CD4-positive, alpha-beta T cell (primary cell): ENCODE data around the gene ACBD6. TPM values are rescaled to one million over a fixed set of nuclear protein-coding genes. Genes with fewer than 3 reads are reported as not detected.

Experiments used
- ATAC-seq: fragments of 200-7000 bp; cut with Tn5 transposase; one replicate; pipeline ENCODE4 v1.10.0; 2022; ENCODE audit warnings: mild to moderate bottlenecking; ENCODE audit not compliant: poor library complexity
- CTCF ChIA-PET: fragments of 350-600 bp; sonication (Branson Sonifier 250); formaldehyde crosslinking; loops from one replicate; lab custom pipeline; 2021; ENCODE audit warnings: antibody characterized with exemption, inconsistent platforms; lab: Charles Lee
- POLR2A ChIA-PET: fragments of 350-600 bp; sonication (Branson Sonifier 250); formaldehyde crosslinking; loops from one replicate; lab custom pipeline; 2021; ENCODE audit warnings: antibody characterized with exemption, inconsistent platforms; lab: Charles Lee
- DNase-seq, 14 experiments: peaks; one replicate each; pipeline ENCODE4 v3.0.0-alpha.2; 2013 to 2020; ENCODE audit warnings: mixed read lengths in 2 of 14
- H3K27ac ChIP-seq, 2 donors: one replicate each; pipeline versions ENCODE4 v1.5.1 to v1.7.0; 2013; ENCODE audit warnings: low read length in 2 of 2, low read depth in 1 of 2, mild to moderate bottlenecking in 1 of 2
- H3K27me3 ChIP-seq, 2 experiments: 1 replicate in 1 of 2; 2 replicates in 1 of 2; pipeline versions ENCODE4 v1.6.1 to v1.7.0; 2013; ENCODE audit warnings: low read length in 2 of 2, control low read depth in 1 of 2, mild to moderate bottlenecking in 1 of 2, moderate library complexity in 1 of 2; ENCODE audit not compliant: insufficient read depth in 2 of 2, control insufficient read depth in 1 of 2
- H3K36me3 ChIP-seq: one replicate; pipeline ENCODE4 v1.6.1; 2013; ENCODE audit warnings: low read length, control low read depth; ENCODE audit not compliant: insufficient read depth
- H3K4me1 ChIP-seq: one replicate; pipeline ENCODE4 v1.6.1; 2013; ENCODE audit warnings: low read length, control low read depth; ENCODE audit not compliant: insufficient read depth
- H3K4me3 ChIP-seq: one replicate; pipeline ENCODE4 v1.5.1; 2013; ENCODE audit warnings: mild to moderate bottlenecking, low read length, moderate library complexity
- H3K9me3 ChIP-seq, 2 experiments: 1 replicate in 1 of 2; 2 replicates in 1 of 2; pipeline versions ENCODE4 v1.6.1 to v1.7.0; 2013; ENCODE audit warnings: low read length in 2 of 2, mild to moderate bottlenecking in 2 of 2, control low read depth in 1 of 2, moderate library complexity in 1 of 2; ENCODE audit not compliant: control insufficient read depth in 1 of 2, insufficient read depth in 1 of 2
- H3K27ac Mint-ChIP-seq: one replicate; pipeline ENCODE4 v1.8.0; 2020; ENCODE audit warnings: mixed read lengths
- H3K27me3 Mint-ChIP-seq: one replicate; pipeline ENCODE4 v1.8.0; 2021; ENCODE audit warnings: mixed read lengths
- H3K36me3 Mint-ChIP-seq: one replicate; pipeline ENCODE4 v1.8.0; 2021; ENCODE audit warnings: low read depth, mixed read lengths
- H3K4me1 Mint-ChIP-seq: one replicate; pipeline ENCODE4 v1.8.0; 2021; ENCODE audit warnings: low read depth, mixed read lengths
- H3K4me3 Mint-ChIP-seq: one replicate; pipeline ENCODE4 v1.8.0; 2020; ENCODE audit warnings: mild to moderate bottlenecking, mixed read lengths
- H3K9me3 Mint-ChIP-seq: one replicate; pipeline ENCODE4 v1.8.0; 2020; ENCODE audit warnings: mixed read lengths
- CTCF ChIP-seq: fragments of 200-600 bp; IDR thresholded peaks from one replicate; pipeline ENCODE4 v1.8.0; 2022; ENCODE audit warnings: antibody characterized with exemption, mild to moderate bottlenecking
- intact Hi-C, 2 experiments: fragments of 100-400 bp; cut with DNase I in 1 of 2; cut with micrococcal nuclease in 1 of 2; formaldehyde crosslinking; loops; one replicate each; pipeline versions ENCODE4 v1.15.1 to v1.9.0; 2023 to 2025; cut with DNase I, micrococcal nuclease
- total RNA-seq, 174 experiments: library from RNA in 2 of 174; stranded (reverse) in 2 of 174; gene quantifications; one replicate each; pipeline ENCODE4 v1.2.3 and lab custom pipeline; 2021 to 2026

Gene ACBD6
- total RNA-seq, 2 experiments from 2014 or later = 28.2 to 28.8 TPM

DNA sequence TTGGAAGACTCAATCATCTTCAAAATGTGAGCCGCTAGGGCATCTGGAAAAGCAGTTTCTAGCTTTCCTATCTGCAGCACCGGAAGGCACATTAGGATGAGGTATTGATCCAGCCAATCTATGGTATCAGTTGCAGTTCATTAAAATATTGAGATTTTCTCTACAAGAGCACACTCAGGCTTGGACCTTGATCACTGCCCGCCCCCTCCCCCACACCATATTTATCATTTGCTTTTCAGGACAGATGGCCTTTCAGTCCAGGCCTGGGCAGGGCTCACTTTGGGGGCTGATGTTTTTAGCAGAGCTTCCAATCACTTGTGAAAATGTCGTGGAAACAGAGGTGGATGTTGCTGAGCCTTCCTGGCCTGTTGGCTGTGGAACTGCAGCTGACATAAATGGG, 254.8 kb downstream of the ACBD6 start:
- no peaks in the 10 kb centered on the region for H3K36me3 Mint-ChIP-seq
- no peak for DNase-seq

DNA sequence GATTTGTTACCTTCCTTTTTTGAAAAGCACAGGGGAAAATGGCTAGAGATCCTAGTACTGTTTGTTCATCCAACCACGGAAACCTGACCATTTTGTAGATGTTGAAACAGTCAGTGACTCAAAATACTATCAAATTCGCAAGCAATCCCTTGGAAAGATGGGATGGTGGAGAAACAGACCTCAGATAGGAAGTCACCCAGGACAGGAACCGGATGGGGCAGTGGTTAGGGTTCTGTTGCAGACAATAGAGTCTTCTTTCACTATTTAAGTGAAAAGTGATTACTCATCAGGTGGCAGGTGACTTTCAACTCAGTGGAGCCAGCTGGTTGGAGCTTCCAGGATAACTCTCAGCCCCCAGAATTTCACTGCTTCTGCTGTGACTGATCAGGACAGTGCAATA, 255.3 kb downstream of the ACBD6 start:
- ChIA-PET POLR2A (no interaction called here), CTCF (no interaction called here)
- ATAC-seq = no peak
- no peak for DNase-seq
- intact Hi-C loops = no loop called here
- TF ChIP-seq CTCF = no peak
- Histone ChIP-seq H3K4me1 (no peaks in the 10 kb centered on the region), H3K9me3 (no peaks in the 10 kb centered on the region), H3K36me3 (no peaks in the 10 kb centered on the region), H3K27ac (no peak overlapping the region), H3K27me3 (peaks cover 11 to 12% of the 10 kb centered on the region in 2 experiments), H3K4me3 (no peak overlapping the region)
- H3K4me1 Mint-ChIP-seq = no peaks in the 10 kb centered on the region
- H3K27me3 Mint-ChIP-seq = peaks cover 72% of the 10 kb centered on the region
- H3K4me3 Mint-ChIP-seq = no peak overlapping the region
- H3K27ac Mint-ChIP-seq = no peak overlapping the region
- no peaks in the 10 kb centered on the region for H3K9me3 Mint-ChIP-seq
- no peaks in the 10 kb centered on the region for H3K36me3 Mint-ChIP-seq

More for the DNA sequence above, 254.8 kb downstream of the ACBD6 start:
- ATAC-seq = no peak
- Mint-ChIP-seq H3K9me3 (no peaks in the 10 kb centered on the region), H3K4me3 (no peak overlapping the region), H3K27me3 (peaks cover 72% of the 10 kb centered on the region), H3K4me1 (no peaks in the 10 kb centered on the region), H3K27ac (no peak overlapping the region)
- Histone ChIP-seq H3K9me3 (no peaks in the 10 kb centered on the region), H3K4me1 (no peaks in the 10 kb centered on the region), H3K4me3 (no peak overlapping the region), H3K36me3 (no peaks in the 10 kb centered on the region), H3K27ac (no peak overlapping the region), H3K27me3 (peaks cover 12 to 14% of the 10 kb centered on the region in 2 experiments)
- ChIA-PET CTCF (no interaction called here), POLR2A (no interaction called here)
- TF ChIP-seq CTCF = no peak
- intact Hi-C loops = no loop called here

- H3K9me3 Mint-ChIP-seq = no peaks in the 10 kb centered on the region
- ATAC-seq (no peak), DNase-seq (no peak)
- no peak for TF ChIP-seq CTCF
- no peaks in the 10 kb centered on the region for H3K9me3 ChIP-seq
- CTCF ChIA-PET = no interaction called here
- peaks cover 71% of the 10 kb centered on the region for H3K27me3 Mint-ChIP-seq
- no peaks in the 10 kb centered on the region for H3K4me1 ChIP-seq
- H3K27ac Mint-ChIP-seq = no peak overlapping the region
- POLR2A ChIA-PET = no interaction called here
- no peak overlapping the region for H3K27ac ChIP-seq
- H3K36me3 ChIP-seq = no peaks in the 10 kb centered on the region
- H3K4me1 Mint-ChIP-seq = no peaks in the 10 kb centered on the region
- H3K36me3 Mint-ChIP-seq = no peaks in the 10 kb centered on the region
- H3K4me3 ChIP-seq = no peak overlapping the region
- no peak overlapping the region for H3K4me3 Mint-ChIP-seq
- H3K27me3 ChIP-seq = peaks cover 7 to 16% of the 10 kb centered on the region in 2 experiments
- intact Hi-C loops = no loop called here
Measured at GRCh38 chr1:180246579-180246978, 255.8 kb downstream of the ACBD6 start.
